Occipital lobe (tissue), 2 donors: ENCODE measurements around the gene MSN. TPM values are rescaled to one million over a fixed set of nuclear protein-coding genes. Genes with fewer than 3 reads are reported as not detected.
"Not testable (repeated sequence)": the region's sequence is repeated elsewhere in the genome, so short reads cannot be mapped to it uniquely, and the experiment has no call there.

Experiments
- DNase-seq: peaks from one replicate; lab custom pipeline; 2025; lab: John Stamatoyannopoulos, UW
- total RNA-seq: library from RNA; depleted of rRNA; stranded (reverse); fragments of >200 nt; gene quantifications from one replicate; pipeline ENCODE4 v1.2.3, GENCODE V29; 2014

Gene MSN
- total RNA-seq: 24.8 TPM

DNA sequence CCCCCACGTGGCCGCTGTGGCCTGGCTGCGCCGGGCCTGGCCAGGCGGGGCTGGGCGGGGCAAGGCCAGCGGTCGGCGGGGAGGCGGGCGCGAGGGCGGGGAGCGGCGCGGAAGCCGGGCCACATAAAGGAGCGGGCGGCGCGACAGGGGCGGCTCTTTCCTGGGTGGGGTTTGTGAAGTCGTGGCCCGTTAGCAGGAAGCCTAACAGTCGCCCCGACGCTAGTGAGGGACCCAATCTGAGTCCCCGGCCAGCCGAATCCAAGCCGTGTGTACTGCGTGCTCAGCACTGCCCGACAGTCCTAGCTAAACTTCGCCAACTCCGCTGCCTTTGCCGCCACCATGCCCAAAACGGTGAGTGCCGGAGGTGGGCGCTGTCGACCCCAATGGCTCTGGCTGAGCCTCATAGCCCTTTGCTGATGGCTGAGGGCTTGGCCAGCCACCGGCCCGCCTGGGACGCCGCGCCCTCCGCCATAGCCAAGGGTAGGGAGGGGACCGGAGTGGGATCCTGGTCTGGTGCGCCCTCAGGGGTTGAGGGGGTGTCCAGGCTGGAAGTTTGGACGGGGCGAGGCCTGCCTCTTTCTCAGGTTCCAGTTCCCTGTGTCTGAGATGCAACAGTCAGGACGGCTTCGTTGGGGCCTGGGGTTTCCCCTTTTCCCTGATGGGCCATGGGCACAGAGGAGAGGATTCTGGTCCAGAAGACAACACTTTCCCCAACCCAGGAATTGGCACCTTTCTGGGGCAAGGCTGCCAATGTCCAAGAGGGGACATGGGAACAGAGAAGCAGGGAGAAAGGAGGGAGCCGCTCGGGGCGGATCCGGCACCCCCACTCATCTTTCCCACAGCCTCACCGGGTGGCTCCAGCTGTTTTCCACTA, at the start of gene MSN:
MSN (plus strand) TSS at position 152 of the 874 bp plus-strand sequence; CDS start at position 340, 188 bp downstream.
- DNase-seq: peak; percentile 2

GRCh38 chrX:65620096-65620705, 47.3 kb upstream of the MSN start:
- DNase-seq: not testable (repeated sequence)

GRCh38 chrX:65630771-65631170, 36.7 kb upstream of the MSN start:
- no peak for DNase-seq

GRCh38 chrX:65633826-65634225, 33.6 kb upstream of the MSN start:
- no peak for DNase-seq

- no peak for DNase-seq
Observed at GRCh38 chrX:65634732-65635131, 32.7 kb upstream of the MSN start.

DNA sequence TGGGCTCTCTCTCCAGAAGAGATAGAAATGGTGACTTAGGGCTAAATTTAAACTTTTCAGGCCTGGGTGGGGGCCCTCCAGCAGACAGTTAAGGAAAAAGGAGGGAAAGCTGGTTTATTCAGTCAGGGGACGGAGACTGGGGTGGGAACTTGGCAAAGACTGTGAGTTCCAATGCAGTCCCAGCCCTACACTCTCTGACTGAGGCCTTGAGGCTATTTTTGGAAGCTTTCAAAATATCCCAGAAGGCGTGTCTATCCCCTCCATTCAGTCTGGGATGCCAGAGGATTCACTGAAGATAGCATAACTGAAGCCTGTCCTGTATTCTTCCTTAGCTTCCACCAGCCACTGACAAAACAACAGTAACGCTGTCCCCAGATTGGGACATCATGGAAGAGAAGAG, 32.1 kb upstream of the MSN start:
- DNase-seq: no peak

GRCh38 chrX:65635822-65636221, 31.6 kb upstream of the MSN start:
- no peak for DNase-seq

DNA sequence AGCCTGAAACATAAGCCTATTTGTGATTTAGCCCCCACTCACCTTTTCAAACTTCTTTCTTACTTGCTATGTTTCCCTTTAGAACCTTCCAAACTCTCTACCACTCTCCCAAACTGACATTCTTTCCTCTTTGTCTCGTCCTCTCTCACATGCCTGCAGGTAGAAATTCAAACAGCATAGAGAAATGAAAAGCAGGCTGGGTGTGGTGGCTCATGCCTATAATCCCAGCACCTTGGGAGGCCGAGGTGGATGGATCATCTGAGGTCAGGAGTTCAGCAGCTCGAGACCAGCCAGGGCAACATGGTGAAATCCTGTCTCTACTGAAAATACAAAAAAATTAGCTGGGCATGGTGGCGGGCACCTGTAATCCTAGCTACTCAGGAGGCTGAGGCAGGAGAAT, 31.2 kb upstream of the MSN start:
- not testable (repeated sequence) for DNase-seq

DNA sequence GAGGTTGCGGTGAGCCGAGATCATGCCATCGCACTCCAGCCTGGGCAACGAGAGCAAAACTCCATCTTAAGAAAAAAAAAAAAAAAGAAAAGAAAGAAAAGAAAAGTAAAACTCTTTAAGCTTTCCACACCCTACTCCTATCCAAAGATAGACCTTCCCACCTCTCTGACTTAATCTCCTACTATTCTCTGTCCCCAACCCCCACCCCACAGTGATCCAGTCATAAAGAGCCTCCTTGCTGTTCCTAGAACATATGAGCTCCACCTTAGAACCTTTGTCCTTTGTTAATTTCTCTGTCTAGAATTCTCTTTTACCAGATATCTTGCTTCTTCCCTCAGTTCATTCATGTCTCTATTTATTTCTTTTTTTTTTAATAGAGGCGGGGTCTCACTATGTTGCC, 30.1 kb upstream of the MSN start:
- no peak for DNase-seq

GRCh38 chrX:65642914-65643491, 24.5 kb upstream of the MSN start:
- no peak for DNase-seq

DNA sequence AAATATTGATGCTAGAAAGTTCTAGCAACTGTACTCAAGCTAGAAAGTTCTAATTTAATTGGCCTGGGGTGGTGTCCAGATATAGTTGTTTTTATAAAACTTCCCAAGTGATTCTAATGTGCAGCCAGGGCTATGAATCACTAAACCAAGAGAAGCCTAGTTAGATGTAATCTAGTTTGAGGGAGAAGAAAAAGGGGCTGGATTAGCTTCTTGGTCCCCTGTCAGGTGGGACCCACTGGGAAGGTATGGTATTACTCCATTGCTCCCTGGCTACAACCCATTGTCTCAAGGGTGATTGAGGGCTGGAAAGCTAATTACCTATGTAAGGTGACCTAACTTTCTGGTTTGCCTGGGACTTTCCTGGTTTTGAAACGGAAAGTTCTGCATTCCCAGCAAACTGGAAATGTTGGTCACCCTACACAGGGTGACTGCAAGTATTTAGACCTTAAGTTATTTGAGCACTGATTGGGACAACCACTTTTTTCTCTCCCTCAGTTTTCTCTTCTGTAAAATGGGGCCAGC, 23.9 kb upstream of the MSN start:
- DNase-seq: no peak

DNA sequence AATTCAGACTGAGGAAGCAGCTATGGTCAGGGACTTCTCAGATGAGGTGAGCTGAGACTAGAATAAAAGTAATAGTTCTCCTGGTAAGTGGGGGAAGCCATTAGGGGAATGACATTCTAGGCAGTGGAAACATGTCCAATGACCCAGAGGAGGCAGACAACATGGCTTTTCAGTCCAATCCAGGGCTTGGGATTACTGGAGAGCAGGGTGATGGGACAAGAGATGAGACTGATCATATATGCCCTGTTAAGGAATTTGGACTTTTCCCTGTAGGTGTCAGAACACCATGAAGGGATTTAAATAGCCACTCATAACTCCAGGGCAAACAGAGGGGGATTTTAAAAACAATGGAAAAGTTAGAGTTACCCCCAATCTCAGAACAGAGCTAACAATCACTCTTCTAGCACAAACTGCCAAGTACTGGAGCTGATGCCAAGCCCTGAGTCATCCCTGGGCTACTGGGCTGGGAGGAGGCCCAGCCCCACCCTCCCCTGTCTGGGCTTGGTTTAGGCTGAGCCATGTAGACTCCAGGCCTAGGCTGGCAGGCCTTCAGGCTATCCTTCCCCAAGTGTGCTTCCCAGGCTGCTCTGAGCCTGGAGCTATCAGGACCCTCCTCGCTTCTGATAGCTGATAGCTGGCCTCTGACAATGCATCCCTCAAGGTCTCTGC, 22.7 kb upstream of the MSN start:
- peak; percentile 43 for DNase-seq

- DNase-seq: no peak
Observed at GRCh38 chrX:65647801-65648200, 19.7 kb upstream of the MSN start.

- DNase-seq: no peak
Observed at GRCh38 chrX:65652098-65652497, 15.4 kb upstream of the MSN start.

GRCh38 chrX:65657009-65657441, 10.4 kb upstream of the MSN start:
- DNase-seq: not testable (repeated sequence)

GRCh38 chrX:65657659-65658058, 9.8 kb upstream of the MSN start:
- no peak for DNase-seq

DNA sequence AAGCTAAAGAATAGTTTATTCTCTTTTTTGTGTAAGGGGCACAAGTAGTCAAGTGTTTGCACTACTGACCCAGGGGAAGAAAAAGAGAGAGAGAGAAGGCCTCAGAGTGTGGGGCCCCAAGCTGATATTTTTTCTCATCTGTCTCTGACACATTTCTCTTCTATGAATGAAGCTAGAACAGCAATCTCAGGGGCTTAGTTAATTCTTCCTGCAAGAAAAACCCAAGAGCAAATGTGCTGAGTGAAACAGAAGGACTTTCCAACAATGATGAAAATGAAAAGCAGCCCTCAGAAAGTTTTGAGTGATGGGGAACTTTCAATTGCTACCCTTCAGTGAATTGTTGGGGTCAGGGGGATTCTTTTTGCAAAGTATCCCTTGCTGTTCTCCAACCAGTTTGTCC, 9.2 kb upstream of the MSN start:
- no peak for DNase-seq

DNA sequence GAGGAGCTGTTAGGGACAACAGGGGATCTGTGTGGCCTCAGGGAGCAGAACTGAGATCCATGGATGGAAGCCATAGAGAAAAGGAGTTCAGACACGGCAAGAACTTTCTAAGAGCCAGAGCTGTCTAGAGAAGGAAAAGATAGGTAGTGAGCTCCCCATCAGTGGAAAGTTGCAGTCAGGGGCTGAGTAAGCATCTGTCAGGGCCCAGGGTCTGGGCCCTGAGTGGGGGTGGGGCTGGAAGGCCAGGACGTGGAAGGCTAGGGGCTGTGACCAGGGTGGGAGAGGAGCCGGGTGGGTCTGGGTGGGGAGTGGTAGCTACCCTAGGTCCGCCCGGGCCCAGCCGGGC, 324 bp upstream of the MSN start:
- no peak for DNase-seq

- DNase-seq: peak; percentile 5
Observed at GRCh38 chrX:65668377-65669310, 1.2 kb downstream of the MSN start.

- no peak for DNase-seq
Observed at GRCh38 chrX:65671286-65671685, 3.8 kb downstream of the MSN start.

DNA sequence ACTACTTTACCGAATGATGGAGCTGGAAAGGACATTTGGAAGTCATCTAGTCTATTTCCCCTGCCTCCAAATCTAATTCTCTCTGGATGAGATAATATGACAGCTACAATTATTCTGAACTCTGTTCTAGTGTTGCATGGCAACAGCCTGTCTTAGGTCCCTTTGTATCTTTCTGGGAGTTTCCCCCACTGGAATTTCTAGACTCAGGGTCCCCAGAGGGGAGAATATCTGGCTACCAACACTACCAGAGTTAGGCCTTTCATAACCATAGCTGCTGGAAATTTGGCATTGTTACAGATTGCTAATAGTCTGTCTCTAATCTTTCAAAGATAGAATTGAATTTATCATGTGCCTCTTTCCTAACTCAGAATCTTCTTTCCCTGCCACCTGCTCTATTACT, 4.5 kb downstream of the MSN start:
- DNase-seq: no peak
